DND-41 (cell line): ENCODE results near the gene DGKA.

Experiments
- CTCF ChIP-seq: IDR thresholded peaks from 2 replicates; pipeline ENCODE4 v1.5.1; 2012; ENCODE audit warnings: borderline replicate concordance, low read length, moderate library complexity, mild to moderate bottlenecking; ENCODE audit not compliant: poor library complexity, severe bottlenecking; ENCODE audit errors: extremely low read depth
- EZH2 ChIP-seq: IDR thresholded peaks from 3 replicates; pipeline ENCODE4 v1.6.1; 2012; ENCODE audit warnings: borderline replicate concordance, low read depth, mild to moderate bottlenecking, moderate library complexity, low read length, inconsistent platforms; ENCODE audit not compliant: severe bottlenecking

GRCh38 chr12:55985341-55985740, 54.4 kb downstream of the DGKA start:
- TF ChIP-seq CTCF, result no peak
- no peak for TF ChIP-seq EZH2
